ENCODE results near the gene KAZALD1.
"Not testable (repeated sequence)": the region's sequence is repeated elsewhere in the genome, so short reads cannot be mapped to it uniquely, and the experiment has no call there.

KAZALD1 gene

GRCh38 chr10:101030496-101031127, 31.2 kb upstream of the KAZALD1 start:
- DNase-seq (ENCODE audit: low read depth in 2 of 2), result no peak

DNA sequence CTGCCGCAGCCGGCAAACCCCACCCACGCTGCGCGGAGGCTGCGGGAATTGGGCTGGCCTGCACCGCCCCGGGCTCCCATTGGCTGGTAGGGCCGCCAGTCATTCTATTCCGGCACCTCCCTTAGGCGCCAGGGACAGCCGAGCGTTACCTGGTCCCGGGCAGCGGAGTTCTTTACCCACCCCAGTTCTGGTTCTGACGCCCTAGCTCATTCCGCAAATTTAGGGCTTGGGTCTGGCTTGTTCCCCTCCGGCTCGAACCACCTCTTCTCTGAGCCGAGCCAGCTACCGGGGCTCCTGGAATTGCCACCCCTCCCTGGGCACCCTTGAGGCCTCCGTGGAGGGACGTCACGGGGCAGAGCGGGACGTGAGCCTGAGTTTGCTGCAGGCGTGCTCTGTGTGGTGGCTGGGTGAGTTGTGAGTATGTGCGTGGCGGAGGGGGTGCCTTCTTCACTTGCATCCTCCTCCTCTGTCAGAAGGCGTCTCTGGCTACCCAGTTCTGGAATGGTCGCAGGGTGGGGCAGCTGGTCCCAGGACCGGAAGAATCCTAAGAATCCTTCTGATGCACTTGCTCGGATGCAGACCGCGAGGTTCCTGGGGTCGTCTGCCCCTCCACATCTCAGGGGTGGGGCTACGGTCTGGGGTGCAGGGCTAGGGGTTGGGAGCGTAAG, 30.5 kb upstream of the KAZALD1 start, which contains the start of the genes PDZD7 and SFXN3:
PDZD7 (minus strand) TSS at position 2 of the 668 bp plus-strand sequence. CDS start 910 bp downstream, outside the sequence.
SFXN3 (plus strand) TSS at position 107 of the 668 bp plus-strand sequence. CDS start 3,461 bp downstream, outside the sequence.
- DNase-seq (ENCODE audit: low read depth in 2 of 2), result peak; percentile 94 to 97

DNA sequence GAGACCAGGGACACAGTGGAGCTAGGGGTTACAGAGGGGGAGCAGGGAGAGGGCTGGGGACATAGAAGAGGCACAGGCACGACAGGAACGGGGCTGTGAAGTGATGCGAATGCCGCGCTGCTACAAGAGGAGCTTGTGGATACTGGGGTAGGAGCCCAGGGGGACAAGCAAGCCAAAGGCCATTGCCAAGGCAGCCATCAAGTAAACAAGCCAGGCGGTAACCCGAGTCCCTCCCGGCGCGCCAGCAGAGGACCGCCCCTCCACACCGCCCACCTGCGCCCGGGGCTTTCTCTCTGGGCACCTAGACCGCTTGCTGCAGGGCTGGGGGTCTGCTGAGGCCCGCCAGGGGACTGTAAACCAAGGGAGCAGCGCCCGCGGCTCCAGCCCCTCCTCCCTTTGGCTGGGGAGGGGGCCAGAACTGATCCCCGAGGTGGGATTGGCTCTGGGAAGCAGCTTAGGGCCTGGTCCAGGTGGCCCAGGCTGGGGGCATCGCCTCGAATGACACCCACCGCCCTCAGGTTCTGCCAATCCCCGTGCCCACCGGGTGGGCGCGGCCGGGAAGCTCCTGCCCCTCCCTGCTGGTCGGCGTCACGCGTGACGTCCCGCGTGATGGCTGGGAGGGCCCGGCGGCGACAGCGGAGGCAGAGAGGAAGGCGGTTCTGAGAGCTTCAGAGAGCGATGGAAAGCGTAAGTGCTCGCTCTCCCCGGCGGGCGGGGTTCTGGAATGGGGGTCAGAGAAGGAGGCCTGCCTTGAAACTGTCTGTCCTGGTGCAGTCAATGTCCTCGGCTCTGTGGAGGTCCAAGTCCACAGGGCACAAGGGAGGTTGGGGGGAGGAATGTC, 29.8 kb upstream of the KAZALD1 start:
- peak; percentile 57 to 60 for DNase-seq (ENCODE audit: low read depth in 2 of 2)

DNA sequence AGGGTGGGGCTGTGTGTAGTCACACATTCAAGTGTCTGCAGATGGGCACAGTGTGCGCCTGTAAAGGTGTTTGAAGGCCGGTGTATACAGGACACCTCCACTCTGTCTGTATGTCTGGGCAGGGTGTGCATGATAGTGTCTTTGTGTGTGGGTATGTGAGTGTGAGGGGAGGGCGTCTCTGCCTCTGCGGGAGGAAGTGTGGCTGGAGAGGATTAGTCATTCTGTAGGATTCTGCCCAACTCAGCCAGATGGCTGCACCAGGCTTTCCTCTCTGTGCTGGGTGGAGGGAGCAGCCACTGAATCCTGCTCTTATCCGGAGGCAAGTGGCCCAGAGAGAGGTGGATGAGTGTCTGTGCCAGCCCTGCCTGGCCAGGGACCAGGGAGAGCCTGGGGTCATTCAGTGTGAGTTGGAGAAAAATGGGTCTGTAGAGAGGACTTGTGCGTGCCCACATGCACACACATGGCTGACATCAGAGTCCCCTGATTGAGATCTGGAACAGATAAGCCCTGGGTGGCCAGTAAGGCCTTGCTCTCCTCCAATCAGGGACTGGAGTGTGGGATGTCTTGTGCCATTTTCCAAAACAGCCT, 29.1 kb upstream of the KAZALD1 start:
- DNase-seq (ENCODE audit: low read depth in 2 of 2), result peak in 1 of 2 donors; percentile 48

DNA sequence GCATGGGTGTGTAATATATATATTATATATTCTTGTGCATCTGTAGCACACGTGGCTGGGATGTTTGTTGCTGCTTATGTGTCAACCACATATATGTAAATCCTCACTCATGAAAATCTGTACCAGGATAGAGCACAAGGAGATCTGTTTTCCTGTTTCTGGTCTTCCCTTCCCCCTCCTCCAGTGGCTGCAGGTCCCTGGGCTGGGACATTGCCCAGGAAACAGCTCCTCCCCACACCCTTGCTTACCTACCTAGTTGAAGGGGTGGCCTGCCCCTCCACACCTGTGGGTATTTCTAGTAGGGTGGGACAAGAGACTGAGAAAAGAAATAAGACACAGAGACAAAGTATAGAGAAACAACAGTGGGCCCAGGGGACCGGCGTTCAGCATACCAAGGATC, 28.5 kb upstream of the KAZALD1 start:
- DNase-seq (ENCODE audit: low read depth in 2 of 2), result no peak

DNA sequence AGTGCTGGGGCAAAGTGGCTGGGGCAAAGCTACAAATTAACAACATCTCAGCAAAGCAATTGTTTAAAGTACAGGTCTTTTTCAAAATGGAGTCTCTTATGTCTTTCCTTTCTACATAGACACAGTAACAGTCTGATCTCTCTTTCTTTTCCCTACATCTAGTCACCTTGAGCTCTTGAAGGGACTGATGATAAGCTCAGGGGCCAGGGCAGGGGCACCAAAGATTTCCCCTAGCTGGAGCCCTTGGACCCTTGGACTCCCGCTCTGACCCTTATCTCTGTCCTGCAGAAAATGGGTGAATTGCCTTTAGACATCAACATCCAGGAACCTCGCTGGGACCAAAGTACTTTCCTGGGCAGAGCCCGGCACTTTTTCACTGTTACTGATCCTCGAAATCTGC, 27.4 kb upstream of the KAZALD1 start:
- not testable (repeated sequence) for DNase-seq (ENCODE audit: low read depth in 2 of 2)

DNA sequence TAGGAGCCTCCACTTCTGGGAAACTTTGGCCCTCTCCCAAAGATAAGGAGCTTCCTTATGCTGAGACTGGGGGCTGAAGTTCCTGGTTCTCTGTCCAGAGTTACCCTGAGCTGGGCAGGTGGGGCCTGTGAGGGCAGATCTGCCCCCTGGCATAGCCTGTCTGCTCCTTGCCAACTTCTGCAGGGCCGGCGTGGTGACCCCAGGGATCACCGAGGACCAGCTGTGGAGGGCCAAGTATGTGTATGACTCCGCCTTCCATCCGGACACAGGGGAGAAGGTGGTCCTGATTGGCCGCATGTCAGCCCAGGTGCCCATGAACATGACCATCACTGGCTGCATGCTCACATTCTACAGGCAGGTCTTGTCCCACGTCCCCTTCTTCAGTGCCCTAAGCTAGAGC, 26.5 kb upstream of the KAZALD1 start:
- DNase-seq (ENCODE audit: low read depth in 2 of 2), result no peak

- DNase-seq (ENCODE audit: low read depth in 2 of 2), result no peak
These were observed 25.7 kb upstream of the KAZALD1 start for GRCh38 chr10:101035916-101036702.

- DNase-seq (ENCODE audit: low read depth in 2 of 2), result no peak
These were observed 25.1 kb upstream of the KAZALD1 start for GRCh38 chr10:101036726-101037125.

- no peak for DNase-seq (ENCODE audit: low read depth in 2 of 2)
These were observed 23.3 kb upstream of the KAZALD1 start for GRCh38 chr10:101038484-101038883.

GRCh38 chr10:101040061-101040460, 21.7 kb upstream of the KAZALD1 start:
- DNase-seq (ENCODE audit: low read depth in 2 of 2), result no peak

- no peak for DNase-seq (ENCODE audit: low read depth in 2 of 2)
These were observed 20.9 kb upstream of the KAZALD1 start for GRCh38 chr10:101040851-101041250.

GRCh38 chr10:101041252-101041761, 20.5 kb upstream of the KAZALD1 start:
- peak in 1 of 2 donors; percentile 55 for DNase-seq (ENCODE audit: low read depth in 2 of 2)

GRCh38 chr10:101042118-101042517, 19.7 kb upstream of the KAZALD1 start:
- DNase-seq (ENCODE audit: low read depth in 2 of 2), result no peak

- peak; percentile 86 to 94 for DNase-seq (ENCODE audit: low read depth in 2 of 2)
These were observed 19.0 kb upstream of the KAZALD1 start for GRCh38 chr10:101042667-101043362.

DNA sequence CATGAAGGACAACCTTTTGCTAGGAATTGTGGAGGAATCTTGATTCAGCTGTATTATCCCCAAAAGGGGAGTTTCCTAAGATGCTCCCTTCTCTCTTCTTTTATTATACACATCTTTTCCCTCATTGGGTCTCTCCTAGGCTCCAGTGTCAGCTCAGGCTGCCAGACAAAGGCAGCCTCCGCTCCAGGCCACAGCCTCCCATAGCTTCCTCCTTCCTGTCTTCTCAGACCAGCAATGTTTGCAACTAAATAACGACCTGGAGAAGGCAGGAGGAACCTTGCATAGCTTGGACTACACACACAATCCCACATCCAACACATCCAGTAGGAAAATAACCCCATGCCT, 18.5 kb upstream of the KAZALD1 start:
- DNase-seq (ENCODE audit: low read depth in 2 of 2), result no peak

- no peak for DNase-seq (ENCODE audit: low read depth in 2 of 2)
These were observed 17.7 kb upstream of the KAZALD1 start for GRCh38 chr10:101044117-101044516.

GRCh38 chr10:101046332-101047238, 15.2 kb upstream of the KAZALD1 start:
- DNase-seq (ENCODE audit: low read depth in 2 of 2), result no peak

GRCh38 chr10:101047268-101047667, 14.5 kb upstream of the KAZALD1 start:
- no peak for DNase-seq (ENCODE audit: low read depth in 2 of 2)

All from stimulated activated CD8-positive, alpha-beta memory T cell treated with anti-CD3 and anti-CD28 coated beads, Interleukin-2, amount 100 ng/mL, for 48 hours (primary cell).